Caki2 (cell line): Measurements from ENCODE around the gene VCX3A. TPM values are rescaled to one million over a fixed set of nuclear protein-coding genes. Genes with fewer than 3 reads are reported as not detected.
"Not testable (repeated sequence)": the region's sequence is repeated elsewhere in the genome, so short reads cannot be mapped to it uniquely, and the experiment has no call there.

Experiments
- DNase-seq: peaks from one replicate; pipeline ENCODE4 v3.0.0-alpha.2; 2015; ENCODE audit warnings: low read depth
- in situ Hi-C: cut with HindIII; loops from 2 replicates; pipeline ENCODE4 v1.10.0; 2016; ENCODE audit warnings: low sequenced_read_pairs, low pct_unique_long_range_greater_than_20kb, mixed read lengths
- total RNA-seq: library from RNA; depleted of rRNA; stranded (reverse); fragments of >200 nt; shearing (Covaris generic); gene quantifications from 2 replicates; pipeline ENCODE4 v1.2.3, GENCODE V29; 2014; ENCODE audit warnings: low replicate concordance; rRNA removed

VCX3A gene
- total RNA-seq: not detected in 2 replicates

DNA sequence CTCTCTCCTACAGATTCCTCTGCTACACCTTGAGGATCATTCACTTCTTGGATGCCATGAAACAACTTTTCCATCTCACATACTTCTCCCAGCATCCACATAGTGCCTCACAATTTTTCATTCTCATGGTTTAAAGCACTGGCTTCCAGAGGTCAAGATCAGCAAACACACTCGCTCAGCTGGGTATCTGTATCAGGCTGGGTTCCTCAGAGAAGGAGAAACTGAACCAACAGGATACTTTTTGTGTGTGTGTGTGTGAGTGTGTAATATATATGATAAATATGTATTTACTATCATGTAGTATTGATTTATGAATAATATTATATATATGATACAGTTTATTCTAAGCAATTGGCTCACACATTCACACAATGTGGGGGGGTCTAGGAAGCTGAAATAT lies at the start of gene VCX3A:
TSS of gene VCX3A (minus strand) at position 101 of the 400 bp plus-strand sequence. CDS start 621 bp downstream, outside the sequence.
- in situ Hi-C loops: not testable (repeated sequence)

DNA sequence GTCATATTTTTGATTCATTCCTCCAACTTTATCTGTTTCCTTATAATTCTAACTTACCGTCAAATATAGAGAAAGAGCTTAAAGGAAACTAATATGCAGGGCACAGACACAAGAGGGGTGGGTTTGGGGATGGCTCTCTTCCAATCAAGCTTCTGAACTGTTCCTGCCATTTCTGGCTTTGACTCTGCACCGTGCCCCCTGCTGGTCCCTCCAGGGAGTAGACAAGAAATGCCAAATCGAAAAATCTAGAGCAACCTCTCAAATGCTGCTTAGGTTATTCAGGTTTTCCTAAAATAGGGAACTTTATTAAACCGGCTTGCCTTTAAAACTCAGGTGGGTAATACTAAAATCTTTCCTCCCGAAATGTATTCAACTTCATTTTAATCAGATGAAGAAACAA lies 39.8 kb upstream of the VCX3A start:
- in situ Hi-C loops: no loop called here
- DNase-seq: no peak

More for the DNA sequence above, at the start of gene VCX3A:
- not testable (repeated sequence) for DNase-seq

DNA sequence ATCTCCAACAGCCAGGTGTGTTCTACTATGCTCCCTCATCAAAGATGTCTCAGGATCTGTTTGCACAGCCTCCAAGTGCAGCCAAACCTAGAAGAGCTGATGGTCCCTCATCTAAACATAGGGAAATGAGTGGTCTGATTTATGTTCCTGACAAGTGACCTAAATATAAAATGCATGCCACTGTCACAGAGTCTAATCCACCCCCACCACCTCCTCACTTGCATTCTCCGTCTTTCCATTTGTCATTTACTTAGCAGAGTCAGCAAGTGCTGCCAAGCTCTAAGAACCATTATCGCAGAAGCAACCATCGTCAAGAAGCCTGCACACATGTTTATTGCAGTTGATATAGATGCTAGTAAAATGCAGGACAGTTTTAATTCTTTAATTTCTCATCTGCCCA lies 33.1 kb upstream of the VCX3A start:
- in situ Hi-C loops: no loop called here
- no peak for DNase-seq

DNA sequence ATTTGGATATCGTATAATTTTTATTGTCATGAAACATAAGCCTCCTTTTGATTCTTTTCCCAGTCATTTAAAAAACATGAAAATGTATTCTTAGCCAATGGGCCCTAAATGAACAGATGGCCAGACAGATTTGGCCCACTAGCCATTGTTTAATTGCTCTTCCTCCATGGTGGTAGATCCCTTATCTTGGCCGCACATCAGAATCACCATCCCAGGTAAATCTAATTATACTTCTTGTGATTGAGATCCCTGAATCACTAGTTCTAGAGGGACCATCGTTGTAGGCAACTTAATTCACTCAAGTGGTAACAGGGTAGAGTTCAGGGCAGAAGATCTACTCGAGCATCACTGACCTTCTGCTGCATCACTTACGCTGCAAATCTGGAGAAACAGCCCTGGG lies 24.1 kb upstream of the VCX3A start:
- in situ Hi-C loops: no loop called here
- DNase-seq: no peak

DNA sequence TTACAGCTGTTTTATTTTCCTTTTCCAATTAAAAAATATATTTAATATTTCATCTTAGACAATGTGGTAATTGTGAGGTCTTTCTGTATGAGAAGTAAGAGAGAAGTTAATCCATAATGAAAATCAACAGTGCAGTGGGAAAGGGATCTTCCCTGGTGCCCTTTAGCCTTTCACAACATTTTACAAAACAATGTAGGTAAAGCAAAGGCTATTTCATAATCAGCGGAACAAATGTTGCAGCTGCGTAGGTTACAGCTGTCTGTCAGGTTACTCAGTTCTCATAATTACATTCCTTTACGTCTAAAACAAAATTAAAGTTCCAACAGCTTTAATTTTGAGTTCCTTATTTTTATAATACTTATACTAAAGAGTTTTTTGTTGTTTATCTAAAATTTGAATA lies 22.8 kb upstream of the VCX3A start:
- in situ Hi-C loops: no loop called here
- no peak for DNase-seq

DNA sequence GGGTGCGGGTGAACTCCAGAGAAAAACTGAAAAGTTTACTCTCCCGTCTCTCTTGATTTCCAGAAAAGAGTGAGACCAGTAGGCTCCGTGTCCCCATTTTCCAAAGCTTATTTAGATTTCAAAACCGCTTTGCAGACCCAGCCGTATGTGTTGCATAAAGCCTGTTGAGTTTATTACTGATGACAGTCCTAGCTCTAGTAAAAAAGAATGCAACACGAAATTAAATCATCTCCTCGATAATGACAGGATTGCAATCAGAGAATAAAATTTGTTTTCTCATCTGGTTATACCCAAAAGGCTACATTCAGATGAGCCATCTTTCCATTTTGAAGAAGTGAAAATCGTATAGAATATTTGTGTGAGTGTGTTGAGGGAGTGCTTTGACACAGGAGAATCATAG lies 16.1 kb upstream of the VCX3A start:
- in situ Hi-C loops: no loop called here
- DNase-seq: no peak

DNA sequence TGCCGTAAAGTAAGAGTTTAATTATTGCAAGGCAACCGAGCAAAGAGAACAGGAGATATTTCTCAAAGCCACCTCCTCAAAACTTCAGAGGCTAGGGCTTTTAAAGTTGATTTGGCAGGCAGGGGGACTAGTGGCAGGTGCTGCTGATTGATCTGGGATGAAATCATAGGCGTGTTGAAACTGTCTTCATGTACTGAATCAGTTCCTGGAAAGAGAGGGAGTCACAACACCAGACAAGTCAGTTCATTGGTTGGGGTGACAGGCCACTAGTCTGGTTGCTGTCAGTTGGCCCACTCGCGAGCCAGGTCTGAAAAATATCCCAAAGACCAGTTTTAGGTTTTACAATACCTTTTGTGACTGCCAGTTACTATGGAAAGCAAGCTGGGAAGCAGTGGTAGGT lies 10.8 kb upstream of the VCX3A start:
- in situ Hi-C loops: no loop called here
- DNase-seq: no peak

DNA sequence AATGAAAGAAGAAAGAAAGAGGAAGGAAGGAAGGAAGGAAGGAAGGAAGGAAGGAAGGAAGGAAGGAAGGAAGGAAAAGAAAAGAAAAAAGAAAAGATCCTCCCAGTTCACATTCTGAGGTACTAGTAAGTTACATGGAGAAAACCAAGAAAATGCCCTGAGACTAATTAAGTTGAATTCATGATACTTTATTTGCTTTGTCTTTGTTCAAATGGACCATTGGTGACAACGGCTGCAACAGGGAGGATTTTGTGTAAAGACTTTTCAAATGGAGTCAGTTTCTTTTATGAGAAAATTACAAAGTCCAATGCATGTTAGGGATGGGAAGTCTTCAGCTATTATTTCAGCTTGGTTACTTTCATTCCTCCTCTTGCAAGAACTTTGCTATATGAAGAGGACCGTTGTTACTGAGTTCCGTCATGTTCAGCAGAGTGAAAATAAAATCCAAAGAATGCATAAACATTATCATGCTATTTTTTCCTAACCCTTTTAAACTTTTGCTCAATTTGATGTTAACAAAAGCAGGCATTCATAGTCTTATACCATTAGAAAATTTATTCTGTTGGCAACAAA lies 8.3 kb downstream of the VCX3A start:
- DNase-seq: no peak
- in situ Hi-C loops: no loop called here

DNA sequence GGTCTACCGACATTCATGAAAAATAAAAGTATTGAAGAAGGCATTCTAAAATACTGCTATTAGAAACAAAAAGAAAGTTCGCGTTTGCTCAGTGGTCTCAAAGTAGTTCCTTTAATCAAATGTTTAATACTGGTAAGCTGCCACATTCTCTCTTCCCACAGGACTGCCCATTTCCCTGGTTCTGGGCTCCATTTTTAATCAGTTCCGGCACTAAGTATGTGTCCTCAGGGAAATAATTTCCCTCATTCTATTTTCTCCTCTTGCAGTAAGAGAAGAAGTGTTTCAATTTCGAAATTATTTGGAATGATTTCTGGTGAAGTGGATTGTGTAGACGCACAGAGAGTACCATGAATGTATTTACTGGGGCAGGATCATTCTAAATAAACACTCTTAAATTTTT lies 17.5 kb downstream of the VCX3A start:
- in situ Hi-C loops: no loop called here

DNA sequence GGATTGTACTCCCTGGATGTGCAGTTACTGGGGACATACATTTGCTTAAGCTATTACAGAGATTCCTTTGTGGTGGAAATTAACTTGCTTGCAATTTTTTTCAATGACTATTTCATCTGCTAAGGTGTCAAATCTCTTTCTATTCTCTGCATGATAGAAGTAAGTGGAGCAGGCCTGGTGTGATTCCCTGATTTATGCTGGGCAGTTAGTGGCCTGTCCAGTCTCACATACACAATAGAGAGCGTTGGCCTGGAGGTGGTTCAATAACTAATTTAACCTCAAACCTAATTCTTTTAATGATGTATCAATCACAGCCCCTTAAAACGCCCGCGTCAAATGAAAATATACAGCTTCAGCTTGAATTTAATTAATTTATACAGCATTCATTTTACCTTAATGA lies 28.5 kb downstream of the VCX3A start:
- in situ Hi-C loops: no loop called here

More for the DNA sequence above, 17.5 kb downstream of the VCX3A start:
- DNase-seq: no peak

DNA sequence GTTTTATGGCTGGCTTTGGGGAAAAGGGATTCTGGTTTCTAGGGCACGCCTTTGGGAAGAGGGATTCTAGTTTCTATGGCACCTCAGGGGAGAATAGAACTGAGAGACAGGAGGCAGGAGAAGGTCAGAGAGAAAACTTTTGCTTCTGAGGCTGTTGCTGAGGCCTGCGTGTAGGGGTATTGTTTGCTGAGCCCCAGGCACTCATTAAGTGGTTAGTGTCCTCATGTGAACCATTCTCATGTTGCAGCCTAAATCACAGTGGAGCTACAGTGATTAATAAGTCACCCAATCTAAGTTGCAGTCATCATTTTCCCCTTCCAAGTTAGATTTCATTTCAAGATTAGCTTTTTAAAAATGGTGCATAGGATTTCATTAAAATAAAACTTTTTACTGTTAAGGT lies 29.0 kb downstream of the VCX3A start:
- in situ Hi-C loops: no loop called here
- DNase-seq: no peak

More for the DNA sequence above, 28.5 kb downstream of the VCX3A start:
- no peak for DNase-seq

DNA sequence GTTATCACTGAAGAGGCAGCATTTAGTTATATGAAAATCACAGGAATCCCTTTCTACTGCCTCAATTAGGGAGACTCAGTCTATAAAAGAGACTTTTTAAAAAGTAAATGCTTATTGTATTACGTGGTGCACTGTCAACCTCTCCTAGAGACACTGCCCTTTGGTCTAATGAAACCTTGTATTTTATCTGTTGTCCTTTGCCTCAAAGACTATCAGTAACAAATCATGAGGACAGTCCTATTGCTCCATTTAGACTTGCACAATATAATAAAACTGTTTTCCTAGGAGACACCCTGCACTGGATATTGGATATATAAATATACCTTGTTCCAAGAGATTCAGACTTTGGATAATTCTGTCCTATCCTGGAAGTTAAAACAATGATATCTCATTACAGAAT lies 34.2 kb downstream of the VCX3A start:
- in situ Hi-C loops: no loop called here
- no peak for DNase-seq

DNA sequence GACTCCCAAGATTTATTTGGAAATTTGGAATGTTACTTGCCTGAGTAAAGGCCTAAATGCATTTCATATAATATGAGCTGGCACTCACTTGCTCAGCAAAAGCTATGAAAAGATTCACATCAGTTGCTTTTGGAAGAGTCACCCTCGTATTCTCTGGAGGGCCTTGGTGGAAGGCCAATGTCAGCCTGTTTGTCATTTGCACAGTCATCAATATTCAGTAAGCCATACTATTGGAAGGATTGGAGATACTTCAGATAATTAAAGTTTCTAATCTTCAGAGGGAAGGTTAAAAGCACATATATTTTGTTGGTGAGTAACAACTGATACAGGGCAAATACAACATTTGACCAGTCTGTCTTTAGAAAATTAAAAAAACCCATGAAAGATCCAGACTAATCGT lies 36.6 kb downstream of the VCX3A start:
- in situ Hi-C loops: no loop called here
- DNase-seq: no peak
